Loucy (cell line): Measurements from ENCODE around the gene MAML3.

Source experiments
- EZH2phosphoT487 ChIP-seq: fragments of 200-600 bp; IDR thresholded peaks from 2 replicates; pipeline ENCODE4 v1.6.1; 2018; ENCODE audit warnings: antibody characterized with exemption, mild to moderate bottlenecking, moderate library complexity, borderline replicate concordance
- TF ChIP-seq, protein P1 (sequence below): fragments of 200-600 bp; sonication (generic); conservative IDR thresholded peaks from 2 replicates; pipeline ENCODE4 v1.5.1; 2014; ENCODE audit warnings: mild to moderate bottlenecking, antibody characterized with exemption, low read length

DNA sequence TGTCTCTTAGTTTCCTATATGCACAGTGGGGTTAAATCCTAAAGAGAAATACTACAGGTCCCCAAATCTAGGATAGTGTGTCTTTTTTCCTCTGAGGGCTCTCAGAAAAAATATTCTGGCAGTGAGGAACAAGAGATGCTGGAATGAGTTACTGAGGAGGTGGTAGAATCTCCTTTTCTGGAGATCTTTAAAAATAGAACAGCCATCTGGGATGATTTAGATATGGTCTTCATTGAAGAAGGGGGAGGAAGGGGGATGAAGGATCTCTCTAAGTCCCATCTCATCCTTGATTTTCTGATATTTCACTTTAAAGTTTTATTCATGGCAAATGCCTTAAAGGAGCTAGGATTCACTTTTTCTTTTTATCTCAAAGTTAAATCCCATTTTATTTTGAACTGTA is 235.0 kb downstream of the MAML3 start:
- TF ChIP-seq, protein P1, sequence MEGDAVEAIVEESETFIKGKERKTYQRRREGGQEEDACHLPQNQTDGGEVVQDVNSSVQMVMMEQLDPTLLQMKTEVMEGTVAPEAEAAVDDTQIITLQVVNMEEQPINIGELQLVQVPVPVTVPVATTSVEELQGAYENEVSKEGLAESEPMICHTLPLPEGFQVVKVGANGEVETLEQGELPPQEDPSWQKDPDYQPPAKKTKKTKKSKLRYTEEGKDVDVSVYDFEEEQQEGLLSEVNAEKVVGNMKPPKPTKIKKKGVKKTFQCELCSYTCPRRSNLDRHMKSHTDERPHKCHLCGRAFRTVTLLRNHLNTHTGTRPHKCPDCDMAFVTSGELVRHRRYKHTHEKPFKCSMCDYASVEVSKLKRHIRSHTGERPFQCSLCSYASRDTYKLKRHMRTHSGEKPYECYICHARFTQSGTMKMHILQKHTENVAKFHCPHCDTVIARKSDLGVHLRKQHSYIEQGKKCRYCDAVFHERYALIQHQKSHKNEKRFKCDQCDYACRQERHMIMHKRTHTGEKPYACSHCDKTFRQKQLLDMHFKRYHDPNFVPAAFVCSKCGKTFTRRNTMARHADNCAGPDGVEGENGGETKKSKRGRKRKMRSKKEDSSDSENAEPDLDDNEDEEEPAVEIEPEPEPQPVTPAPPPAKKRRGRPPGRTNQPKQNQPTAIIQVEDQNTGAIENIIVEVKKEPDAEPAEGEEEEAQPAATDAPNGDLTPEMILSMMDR, result no peak
- TF ChIP-seq EZH2phosphoT487, result no peak
